Pericardium fibroblast (primary cell): Measurements from ENCODE around the gene HIVEP1. TPM values are rescaled to one million over a fixed set of nuclear protein-coding genes. Genes with fewer than 3 reads are reported as not detected.

Experiments
- total RNA-seq: library from RNA; depleted of rRNA; stranded (reverse); fragments of >200 nt; gene quantifications from 2 replicates; pipeline ENCODE4 v1.2.3, GENCODE V29; 2015

HIVEP1 gene
- total RNA-seq = 7.4 and 7.7 TPM in 2 replicates

DNA sequence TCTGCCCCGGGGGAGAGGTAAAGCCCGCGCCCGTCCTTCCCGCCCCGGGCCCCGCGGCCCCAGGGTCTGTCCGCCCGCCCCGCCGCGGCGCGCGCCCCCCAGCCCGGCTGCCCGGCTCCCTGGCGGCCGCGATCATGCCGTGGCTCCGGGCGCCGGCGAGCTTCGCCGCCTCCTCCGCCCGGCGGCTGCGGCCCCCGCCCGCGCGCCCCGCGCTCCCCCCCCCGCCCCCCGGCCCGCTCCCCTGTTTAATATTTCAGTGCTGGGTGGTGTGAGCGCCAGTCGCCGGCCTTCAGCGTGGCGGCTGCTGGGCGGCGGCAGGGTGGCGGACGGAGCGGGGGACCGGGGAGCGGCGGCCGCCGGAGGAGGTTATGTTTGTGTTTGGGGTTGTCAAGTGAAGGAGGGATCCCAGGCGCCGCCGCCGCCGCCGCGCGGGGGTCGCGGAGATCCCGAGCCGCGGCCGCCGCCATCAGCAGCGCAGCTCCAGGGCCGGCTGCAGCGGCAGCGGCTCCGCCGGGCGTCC is at the start of gene HIVEP1:
TSS of gene HIVEP1 (plus strand) at position 275 of the 520 bp plus-strand sequence. CDS start 3,317 bp downstream, outside the sequence.

Other genes starting within 250 kb of the HIVEP1 start
- gene ADTRP, start 233.5 kb upstream of the HIVEP1 start, total RNA-seq = not detected in 2 replicates